SK-N-SH treated with all-trans-retinoic acid at 6 μM for 48 hours (cell line): ENCODE measurements around the gene NUP37.
"Not testable (repeated sequence)": the region's sequence is repeated elsewhere in the genome, so short reads cannot be mapped to it uniquely, and the experiment has no call there.

Source experiments
- OSR1 ChIP-seq: fragments of 250-450 bp; sonication (Bioruptor Pico); IDR thresholded peaks from 2 replicates; pipeline ENCODE4 v1.8.0; 2022; ENCODE audit warnings: moderate library complexity, mild to moderate bottlenecking, inconsistent platforms
- TOX ChIP-seq: fragments of 250-450 bp; sonication (Bioruptor Pico); IDR thresholded peaks from 2 replicates; pipeline ENCODE4 v1.8.0; 2021; ENCODE audit warnings: mild to moderate bottlenecking, moderate library complexity, borderline replicate concordance
- ZFP3 ChIP-seq: fragments of 250-450 bp; sonication (Bioruptor Pico); IDR thresholded peaks from 2 replicates; pipeline ENCODE4 v1.5.0; 2020; ENCODE audit warnings: mild to moderate bottlenecking, moderate library complexity
- TF ChIP-seq, protein P1 (sequence below): fragments of 250-450 bp; sonication (Bioruptor Pico); IDR thresholded peaks from 2 replicates; pipeline ENCODE4 v1.5.1; 2020; ENCODE audit warnings: low read depth, mild to moderate bottlenecking, moderate library complexity

DNA sequence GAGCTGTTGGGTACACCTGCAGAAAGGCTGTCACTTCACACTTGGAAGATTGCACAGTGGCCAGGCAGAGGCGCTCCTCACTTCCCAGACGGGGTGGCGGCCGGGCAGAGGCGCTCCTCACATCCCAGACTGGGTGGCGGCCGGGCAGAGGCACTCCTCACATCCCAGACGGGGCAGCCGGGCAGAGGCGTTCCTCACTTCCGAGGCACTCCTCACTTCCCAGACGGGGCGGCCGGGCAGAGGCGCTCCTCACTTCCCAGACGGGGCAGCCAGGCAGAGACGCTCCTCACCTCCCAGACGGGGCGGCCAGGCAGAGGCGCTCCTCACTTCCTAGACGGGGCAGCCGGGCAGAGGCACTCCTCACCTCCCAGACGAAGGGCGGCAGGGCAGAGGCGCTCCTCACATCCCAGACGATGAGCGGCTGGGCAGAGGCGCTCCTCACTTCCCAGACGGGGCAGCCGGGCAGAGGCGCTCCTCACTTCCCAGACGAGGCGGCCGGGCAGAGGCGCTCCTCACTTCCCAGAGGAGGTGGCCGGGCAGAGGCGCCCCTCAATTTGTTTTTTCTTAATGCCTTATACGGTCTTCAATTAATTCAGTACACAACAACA lies 30.6 kb downstream of the NUP37 start:
- not testable (repeated sequence) for TF ChIP-seq OSR1, TOX, ZFP3 (CRISPR knock-in tag)
- TF ChIP-seq, protein P1, sequence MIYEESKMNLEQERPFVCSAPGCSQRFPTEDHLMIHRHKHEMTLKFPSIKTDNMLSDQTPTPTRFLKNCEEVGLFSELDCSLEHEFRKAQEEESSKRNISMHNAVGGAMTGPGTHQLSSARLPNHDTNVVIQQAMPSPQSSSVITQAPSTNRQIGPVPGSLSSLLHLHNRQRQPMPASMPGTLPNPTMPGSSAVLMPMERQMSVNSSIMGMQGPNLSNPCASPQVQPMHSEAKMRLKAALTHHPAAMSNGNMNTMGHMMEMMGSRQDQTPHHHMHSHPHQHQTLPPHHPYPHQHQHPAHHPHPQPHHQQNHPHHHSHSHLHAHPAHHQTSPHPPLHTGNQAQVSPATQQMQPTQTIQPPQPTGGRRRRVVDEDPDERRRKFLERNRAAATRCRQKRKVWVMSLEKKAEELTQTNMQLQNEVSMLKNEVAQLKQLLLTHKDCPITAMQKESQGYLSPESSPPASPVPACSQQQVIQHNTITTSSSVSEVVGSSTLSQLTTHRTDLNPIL (CRISPR knock-in tag) = not testable (repeated sequence)
